ENCODE data around the gene FAM98B. TPM values are rescaled to one million over a fixed set of nuclear protein-coding genes. Genes with fewer than 3 reads are reported as not detected.

FAM98B gene
- total RNA-seq, 2 donors from 2014 or later = 24.1 to 36.8 TPM

DNA sequence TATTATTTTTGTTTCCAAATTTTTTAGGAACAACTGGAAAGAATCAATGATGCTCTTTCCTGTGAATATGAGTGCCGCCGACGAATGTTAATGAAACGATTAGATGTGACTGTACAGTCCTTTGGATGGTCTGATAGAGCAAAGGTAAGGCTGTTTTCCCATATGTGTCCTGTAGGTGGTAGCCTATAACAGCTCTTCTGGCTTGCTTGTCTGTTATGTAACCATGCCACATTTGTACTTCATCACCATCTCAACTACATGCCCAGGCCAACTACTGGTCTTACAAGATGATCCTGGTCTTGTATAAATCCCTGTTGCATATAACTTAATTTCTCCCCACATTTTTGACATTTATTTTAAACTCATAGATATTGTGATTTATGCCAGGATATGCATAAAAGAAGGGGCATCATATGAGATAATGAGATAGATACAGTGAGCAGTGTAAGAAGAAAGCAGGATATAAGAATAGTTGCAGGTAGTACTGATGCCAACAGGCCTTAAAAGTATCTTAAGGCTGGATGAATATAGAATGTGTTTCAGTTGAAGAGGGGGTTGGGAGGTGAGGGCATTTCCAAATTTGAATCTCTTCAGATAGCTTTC lies 20.3 kb downstream of the FAM98B start:
- H3K4me3 Mint-ChIP-seq = no peak overlapping the region
- H3K4me1 Mint-ChIP-seq (ENCODE audit: low read depth in 2 of 2) = peaks cover 0 to 19% of the 10 kb centered on the region in 2 donors
- peaks cover 10% of the 10 kb centered on the region for H3K36me3 Mint-ChIP-seq
- ATAC-seq (peak; percentile 83 to 89), DNase-seq (ENCODE audit: low spot score) (no peak)
- H3K27ac Mint-ChIP-seq = peak overlapping the region in 1 of 2 donors; percentile 22
- no peaks in the 10 kb centered on the region for H3K9me3 Mint-ChIP-seq
- no peaks in the 10 kb centered on the region for H3K27me3 Mint-ChIP-seq

DNA sequence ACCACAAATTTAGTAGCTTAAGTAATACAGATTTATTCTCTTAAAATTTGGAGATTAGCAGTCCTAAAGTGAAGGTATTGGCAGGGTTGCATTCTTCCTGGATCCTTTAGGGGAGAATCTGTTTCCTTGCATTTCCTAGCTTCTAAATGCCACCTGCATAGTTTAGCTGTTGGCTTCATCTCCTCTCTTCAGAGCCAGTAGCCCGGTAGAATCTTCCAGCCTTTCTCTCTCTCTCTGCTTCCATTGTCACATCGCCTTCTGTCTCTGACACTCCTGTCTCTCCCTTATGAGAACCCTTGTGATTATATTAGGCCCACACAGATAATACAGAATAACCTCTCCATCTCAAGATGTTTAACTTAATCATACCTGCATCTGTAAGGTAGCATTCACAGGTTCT lies 21.4 kb downstream of the FAM98B start:
- Mint-ChIP-seq H3K27ac (peak overlapping the region in 1 of 2 donors; percentile 6), H3K4me3 (no peak overlapping the region), H3K9me3 (no peaks in the 10 kb centered on the region), H3K36me3 (peaks cover 10% of the 10 kb centered on the region), H3K4me1 (ENCODE audit: low read depth in 2 of 2) (peaks cover 3 to 22% of the 10 kb centered on the region in 2 donors), H3K27me3 (no peaks in the 10 kb centered on the region)
- ATAC-seq (no peak), DNase-seq (ENCODE audit: low spot score) (no peak)

DNA sequence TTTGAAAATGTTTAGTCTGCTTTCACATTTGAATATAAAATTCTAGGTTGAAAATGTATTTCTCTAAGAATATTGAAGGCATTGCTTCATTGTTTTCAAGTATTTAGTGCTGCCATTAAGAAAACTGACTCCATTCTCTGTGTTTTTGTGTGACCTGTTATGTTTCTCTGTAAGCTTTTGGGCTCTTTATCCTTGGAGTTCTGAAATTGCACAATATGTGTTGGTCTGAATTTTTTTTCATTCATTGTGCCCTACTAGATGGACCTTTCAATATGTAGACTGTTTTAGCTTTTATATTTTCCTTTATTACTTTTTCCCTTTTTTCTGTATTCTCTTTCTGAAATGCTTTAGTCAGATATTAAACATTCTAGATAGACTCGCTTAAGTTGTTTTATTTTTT lies 22.2 kb downstream of the FAM98B start:
- no peak for ATAC-seq
- H3K27me3 Mint-ChIP-seq = no peaks in the 10 kb centered on the region
- H3K27ac Mint-ChIP-seq = peak overlapping the region in 1 of 2 donors; percentile 65
- H3K9me3 Mint-ChIP-seq = no peaks in the 10 kb centered on the region
- no peak overlapping the region for H3K4me3 Mint-ChIP-seq
- H3K4me1 Mint-ChIP-seq (ENCODE audit: low read depth in 2 of 2) = peaks cover 3 to 24% of the 10 kb centered on the region in 2 donors
- DNase-seq (ENCODE audit: low spot score) = no peak
- peaks cover 10% of the 10 kb centered on the region for H3K36me3 Mint-ChIP-seq

DNA sequence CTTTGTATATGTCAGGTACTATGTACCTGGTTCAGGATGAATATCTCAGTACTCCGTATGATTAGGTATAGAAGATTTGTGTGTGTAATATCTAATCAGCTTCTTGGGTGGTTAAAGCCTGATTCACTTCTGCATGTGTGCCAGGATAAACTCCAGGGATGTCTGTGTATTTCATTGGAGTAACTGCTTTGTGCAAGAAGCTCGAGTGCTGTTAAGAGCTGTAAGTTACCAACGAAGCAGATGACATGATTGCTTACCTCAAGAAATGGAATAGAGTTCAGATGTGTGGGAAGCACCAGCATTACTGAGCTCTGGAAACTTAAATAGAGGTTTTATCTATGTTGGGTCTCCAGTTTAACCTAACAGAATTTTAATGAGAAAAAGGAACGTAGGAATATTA lies 23.7 kb downstream of the FAM98B start:
- Mint-ChIP-seq H3K9me3 (no peaks in the 10 kb centered on the region), H3K27ac (no peak overlapping the region), H3K36me3 (peaks cover 10% of the 10 kb centered on the region), H3K27me3 (no peaks in the 10 kb centered on the region), H3K4me3 (no peak overlapping the region), H3K4me1 (ENCODE audit: low read depth in 2 of 2) (peaks cover 14 to 35% of the 10 kb centered on the region in 2 donors)
- DNase-seq (ENCODE audit: low spot score) (no peak), ATAC-seq (no peak)

DNA sequence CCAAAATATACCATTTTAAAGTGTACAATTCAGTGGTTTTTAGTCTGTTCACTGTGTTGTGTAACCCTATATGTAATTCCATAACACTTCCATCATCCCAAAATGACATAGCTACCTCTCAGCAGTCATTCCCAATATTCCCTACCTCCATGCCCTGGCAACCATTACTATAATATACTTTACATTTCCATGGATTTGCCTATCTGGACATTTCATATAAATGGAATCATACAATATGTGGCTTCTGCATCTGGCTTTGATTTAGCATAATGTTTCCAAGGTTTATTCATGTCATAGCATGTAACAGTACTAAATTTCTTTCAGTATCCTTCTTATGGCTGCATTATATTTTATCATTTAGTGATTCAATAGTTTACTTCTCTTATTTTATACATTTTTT lies 25.3 kb downstream of the FAM98B start:
- Mint-ChIP-seq H3K27me3 (no peaks in the 10 kb centered on the region), H3K36me3 (peaks cover 10% of the 10 kb centered on the region), H3K4me1 (ENCODE audit: low read depth in 2 of 2) (peaks cover 15 to 34% of the 10 kb centered on the region in 2 donors), H3K27ac (peak overlapping the region in 1 of 2 donors; percentile 20), H3K9me3 (no peaks in the 10 kb centered on the region), H3K4me3 (no peak overlapping the region)
- no peak for ATAC-seq
- DNase-seq (ENCODE audit: low spot score) = no peak

DNA sequence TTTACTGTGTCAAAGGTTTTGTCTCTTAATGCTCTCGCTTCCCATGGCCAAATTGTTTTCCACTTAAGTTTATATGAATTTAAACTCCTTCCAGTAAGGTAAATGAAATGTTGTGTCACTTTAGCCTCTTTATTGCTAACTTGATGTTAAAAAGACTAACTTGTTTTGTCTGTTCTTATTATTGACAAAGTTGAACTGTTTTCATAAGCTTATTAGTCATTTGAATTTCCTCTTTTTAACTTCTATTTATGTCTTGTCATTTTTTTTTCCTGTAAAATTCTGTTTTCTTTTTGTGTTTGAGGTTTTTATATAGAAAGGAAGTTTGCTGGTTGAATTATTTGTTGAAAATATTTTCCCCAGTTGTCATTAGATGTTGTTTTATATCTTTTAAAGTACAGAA lies 25.8 kb downstream of the FAM98B start:
- Mint-ChIP-seq H3K4me3 (no peak overlapping the region), H3K9me3 (no peaks in the 10 kb centered on the region), H3K27me3 (no peaks in the 10 kb centered on the region), H3K27ac (peak overlapping the region in 1 of 2 donors; percentile 20), H3K4me1 (ENCODE audit: low read depth in 2 of 2) (peaks cover 15 to 29% of the 10 kb centered on the region in 2 donors), H3K36me3 (peaks cover 10% of the 10 kb centered on the region)
- ATAC-seq = no peak
- DNase-seq (ENCODE audit: low spot score) = no peak

DNA sequence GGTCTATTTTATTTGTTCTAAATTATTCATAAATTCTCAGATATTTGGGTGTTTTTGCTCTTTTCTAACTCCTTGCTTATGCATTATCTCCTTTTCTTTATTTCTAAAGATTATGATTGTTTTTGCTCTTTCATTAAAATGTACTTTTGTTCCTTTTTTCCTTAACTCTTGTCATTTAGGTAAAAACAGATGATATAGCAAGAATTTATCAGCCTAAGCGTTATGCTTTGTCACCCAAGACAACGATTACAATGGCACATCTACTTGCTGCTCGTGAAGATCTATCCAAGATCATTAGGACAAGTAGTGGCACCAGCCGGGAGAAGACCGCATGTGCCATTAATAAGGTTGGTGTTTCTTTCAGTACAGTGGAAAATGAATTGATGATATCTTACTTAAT lies 27.2 kb downstream of the FAM98B start:
- Mint-ChIP-seq H3K27me3 (no peaks in the 10 kb centered on the region), H3K9me3 (no peaks in the 10 kb centered on the region), H3K4me3 (no peak overlapping the region), H3K27ac (peak overlapping the region; percentile 14 to 73), H3K4me1 (ENCODE audit: low read depth in 2 of 2) (peaks cover 15 to 30% of the 10 kb centered on the region in 2 donors), H3K36me3 (peaks cover 8% of the 10 kb centered on the region)
- DNase-seq (ENCODE audit: low spot score) (no peak), ATAC-seq (no peak)

DNA sequence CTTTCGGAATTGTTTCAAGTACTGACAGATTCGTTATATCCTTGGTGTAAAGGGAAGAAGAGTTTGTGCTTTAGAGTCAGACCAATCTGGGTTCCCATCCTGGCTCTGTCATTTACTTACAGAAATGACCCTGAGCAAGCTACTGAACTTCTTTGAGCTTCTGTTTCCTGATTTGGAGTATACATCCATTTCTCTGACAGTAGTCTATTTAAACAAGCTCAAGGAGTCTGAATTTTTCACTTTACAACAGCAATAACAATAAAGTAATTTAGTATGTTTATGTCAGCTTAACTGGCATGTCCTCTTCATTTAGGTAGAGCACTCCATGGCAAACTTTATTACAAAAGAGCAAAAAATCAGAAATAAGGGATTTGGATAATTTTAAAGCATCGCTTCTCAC lies 27.8 kb downstream of the FAM98B start:
- H3K36me3 Mint-ChIP-seq = peaks cover 7% of the 10 kb centered on the region
- H3K9me3 Mint-ChIP-seq = no peaks in the 10 kb centered on the region
- ATAC-seq (no peak), DNase-seq (ENCODE audit: low spot score) (no peak)
- no peaks in the 10 kb centered on the region for H3K27me3 Mint-ChIP-seq
- H3K27ac Mint-ChIP-seq = peak overlapping the region; percentile 54 to 73
- peaks cover 18 to 29% of the 10 kb centered on the region in 2 donors for H3K4me1 Mint-ChIP-seq (ENCODE audit: low read depth in 2 of 2)
- H3K4me3 Mint-ChIP-seq = no peak overlapping the region

DNA sequence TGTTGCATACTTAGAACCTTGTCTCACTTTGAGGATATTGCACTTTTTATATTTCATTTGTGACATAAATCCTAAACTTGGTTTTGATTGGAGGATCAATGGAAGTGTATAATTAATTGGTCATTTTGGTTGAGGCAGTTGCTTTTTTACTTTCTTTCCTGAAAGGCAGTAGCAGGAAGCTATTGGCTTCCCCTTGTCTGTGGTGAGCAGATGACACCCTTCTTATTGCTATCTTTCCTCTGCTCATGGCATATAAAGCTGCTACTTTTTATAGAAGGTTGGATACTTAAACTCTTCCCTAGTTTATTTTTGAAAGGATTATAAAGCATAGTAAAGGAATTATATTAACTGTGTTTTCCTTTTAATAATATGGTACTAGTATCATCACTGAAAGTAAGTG lies 28.6 kb downstream of the FAM98B start:
- H3K4me3 Mint-ChIP-seq = peak overlapping the region; percentile 21
- ATAC-seq (no peak), DNase-seq (ENCODE audit: low spot score) (no peak)
- peaks cover 11% of the 10 kb centered on the region for H3K36me3 Mint-ChIP-seq
- no peaks in the 10 kb centered on the region for H3K27me3 Mint-ChIP-seq
- peak overlapping the region; percentile 54 to 73 for H3K27ac Mint-ChIP-seq
- H3K4me1 Mint-ChIP-seq (ENCODE audit: low read depth in 2 of 2) = peaks cover 26 to 31% of the 10 kb centered on the region in 2 donors
- no peaks in the 10 kb centered on the region for H3K9me3 Mint-ChIP-seq

DNA sequence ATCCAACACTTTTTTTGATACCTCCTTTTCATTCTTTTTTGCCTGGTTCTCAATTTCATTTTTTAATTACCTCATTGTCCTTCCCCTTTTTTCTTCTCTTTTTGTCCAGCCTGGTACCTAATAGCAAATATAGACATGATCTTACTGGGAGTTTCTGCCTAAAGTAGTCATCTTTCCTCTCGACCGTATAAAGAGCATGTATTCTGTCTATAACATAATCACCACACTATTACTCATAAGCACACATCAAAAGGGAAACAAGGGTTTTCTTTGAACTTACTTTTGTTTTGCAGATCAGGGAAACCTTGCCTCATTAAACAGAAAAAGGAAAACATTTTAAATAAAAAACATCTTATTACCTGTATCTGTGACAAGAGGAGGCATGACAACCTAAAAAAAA lies 33.0 kb downstream of the FAM98B start:
- H3K4me1 Mint-ChIP-seq (ENCODE audit: low read depth in 2 of 2) = peaks cover 25 to 30% of the 10 kb centered on the region in 2 donors
- H3K9me3 Mint-ChIP-seq = no peaks in the 10 kb centered on the region
- peak overlapping the region; percentile 78 for H3K27ac Mint-ChIP-seq
- no peak for DNase-seq (ENCODE audit: low spot score)
- peak in 1 of 2 donors; percentile 83 for ATAC-seq
- H3K27me3 Mint-ChIP-seq = no peaks in the 10 kb centered on the region
- H3K36me3 Mint-ChIP-seq = peaks cover 24% of the 10 kb centered on the region
- peak overlapping the region; percentile 60 for H3K4me3 Mint-ChIP-seq

DNA sequence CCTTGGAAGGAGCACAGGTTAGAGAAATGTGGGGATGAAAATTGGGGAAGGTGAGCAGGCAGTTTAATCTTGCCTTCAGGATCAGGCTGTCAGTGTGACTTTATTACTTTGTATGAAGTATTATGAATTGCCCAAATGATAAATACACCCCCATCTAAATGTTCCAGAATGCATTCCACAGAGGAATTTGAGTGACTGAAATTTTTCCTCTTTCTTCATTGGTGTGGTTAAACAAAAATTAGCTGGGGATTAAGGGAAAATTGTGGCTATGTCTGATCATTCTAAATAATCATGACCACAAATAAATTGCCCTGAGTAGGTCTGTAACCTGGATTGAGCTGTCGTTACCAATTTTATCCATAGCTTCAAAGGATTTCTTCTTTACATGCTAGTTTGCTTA lies 33.5 kb downstream of the FAM98B start:
- Mint-ChIP-seq H3K27ac (peak overlapping the region; percentile 78), H3K9me3 (no peaks in the 10 kb centered on the region)
- no peak for ATAC-seq

DNA sequence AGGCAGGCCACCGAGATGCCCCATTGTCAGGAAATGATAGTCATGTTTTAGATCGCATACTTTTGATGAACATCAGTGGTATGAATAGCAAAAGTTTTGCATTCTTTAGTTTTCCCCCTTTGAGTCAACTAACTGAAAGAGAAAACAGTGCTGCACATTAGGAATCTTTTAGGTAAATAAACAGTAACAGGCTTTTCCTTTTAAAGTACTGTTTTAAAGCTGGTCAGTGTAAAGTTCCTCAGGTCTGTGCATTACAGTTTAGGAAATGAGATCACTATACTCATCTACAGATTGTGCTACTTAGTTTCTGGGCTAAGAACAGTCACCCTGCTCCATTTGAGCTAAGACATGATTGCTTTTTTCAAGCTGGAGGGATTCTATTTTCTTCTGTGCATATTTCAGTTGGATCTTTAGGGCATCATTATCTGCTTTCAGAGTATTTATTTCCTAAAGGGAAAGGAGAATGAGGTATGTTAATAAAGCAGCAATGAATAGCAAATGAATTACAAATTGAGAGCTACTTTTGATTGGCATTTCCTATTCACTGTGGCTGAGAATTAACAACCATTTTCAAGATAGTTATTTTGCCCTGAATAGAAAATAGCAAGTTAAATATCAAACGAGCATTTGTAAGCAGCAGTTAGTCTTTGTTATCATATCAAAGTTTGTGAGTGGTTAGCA lies 36.5 kb downstream of the FAM98B start:
- Mint-ChIP-seq H3K27me3 (no peaks in the 10 kb centered on the region), H3K36me3 (peaks cover 40% of the 10 kb centered on the region), H3K27ac (peak overlapping the region; percentile 10 to 78), H3K4me1 (ENCODE audit: low read depth in 2 of 2) (peaks cover 24 to 28% of the 10 kb centered on the region in 2 donors), H3K4me3 (no peak overlapping the region), H3K9me3 (no peaks in the 10 kb centered on the region)
- ATAC-seq (peak in 1 of 2 donors; percentile 26), DNase-seq (ENCODE audit: low spot score) (no peak)

More for the DNA sequence above, 33.5 kb downstream of the FAM98B start:
- no peak for DNase-seq (ENCODE audit: low spot score)
- peak overlapping the region; percentile 60 for H3K4me3 Mint-ChIP-seq
- H3K27me3 Mint-ChIP-seq = no peaks in the 10 kb centered on the region
- H3K36me3 Mint-ChIP-seq = peaks cover 27% of the 10 kb centered on the region
- peaks cover 23 to 26% of the 10 kb centered on the region in 2 donors for H3K4me1 Mint-ChIP-seq (ENCODE audit: low read depth in 2 of 2)

DNA sequence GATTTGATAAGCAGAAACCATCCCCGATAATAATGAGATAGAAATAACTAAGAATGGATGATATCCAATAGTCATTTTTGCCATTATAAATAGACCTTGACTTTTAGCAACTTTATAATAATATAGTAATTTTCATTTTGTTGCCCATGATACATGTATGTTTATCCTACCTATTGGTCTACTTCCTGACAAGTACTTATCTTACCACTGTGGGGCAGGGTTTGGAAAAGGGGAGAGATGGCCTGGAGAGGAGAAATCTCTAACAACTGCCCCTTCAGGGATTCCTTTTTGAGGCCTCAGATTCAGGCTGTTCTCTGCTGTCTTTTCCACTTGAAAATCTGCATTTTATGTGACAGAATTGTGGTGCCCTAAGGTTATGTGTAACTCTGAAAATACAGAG lies 42.2 kb downstream of the FAM98B start:
- peaks cover 17 to 31% of the 10 kb centered on the region in 2 donors for H3K4me1 Mint-ChIP-seq (ENCODE audit: low read depth in 2 of 2)
- DNase-seq (ENCODE audit: low spot score) (no peak), ATAC-seq (no peak)
- no peaks in the 10 kb centered on the region for H3K9me3 Mint-ChIP-seq
- H3K4me3 Mint-ChIP-seq = no peak overlapping the region
- no peaks in the 10 kb centered on the region for H3K27me3 Mint-ChIP-seq
- H3K36me3 Mint-ChIP-seq = peaks cover 56% of the 10 kb centered on the region
- peak overlapping the region; percentile 33 to 73 for H3K27ac Mint-ChIP-seq

DNA sequence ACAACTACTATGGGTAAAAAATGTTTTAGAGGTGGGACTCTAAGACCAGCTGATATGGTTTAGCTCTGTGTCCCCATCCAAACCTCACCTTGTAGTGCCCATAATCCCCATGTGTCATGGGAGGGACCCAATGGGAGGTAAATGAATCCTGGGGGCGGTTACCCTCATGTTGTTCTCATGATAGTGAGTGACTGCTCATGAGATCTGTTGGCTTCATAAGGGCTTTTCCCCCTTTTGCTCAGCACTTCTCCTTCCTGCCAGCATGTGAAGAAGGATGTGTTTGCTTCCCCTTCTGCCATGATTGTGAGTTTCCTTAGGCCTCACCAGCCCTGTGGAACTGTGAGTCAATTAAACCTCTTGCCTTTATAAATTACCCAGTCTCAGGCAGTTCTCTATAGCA lies 45.7 kb downstream of the FAM98B start:
- peaks cover 10 to 29% of the 10 kb centered on the region in 2 donors for H3K4me1 Mint-ChIP-seq (ENCODE audit: low read depth in 2 of 2)
- H3K36me3 Mint-ChIP-seq = peaks cover 67% of the 10 kb centered on the region
- H3K27ac Mint-ChIP-seq = peak overlapping the region; percentile 22 to 41
- H3K27me3 Mint-ChIP-seq = no peaks in the 10 kb centered on the region
- no peak overlapping the region for H3K4me3 Mint-ChIP-seq
- H3K9me3 Mint-ChIP-seq = no peaks in the 10 kb centered on the region
- DNase-seq (ENCODE audit: low spot score) (no peak), ATAC-seq (no peak)

Data from natural killer cell treated with Interleukin-12 subunit alpha and Interleukin-12 subunit beta and Interleukin-15 and Interleukin-18, amount 100 ng/mL, for 72 hours (primary cell).